Ramos (cell line): Measurements from ENCODE around the gene VAT1.

Experiments
- in situ Hi-C: fragments of 300-500 bp; cut with MboI; formaldehyde crosslinking; loops from one replicate; pipeline ENCODE4 v1.14.3; 2022; ENCODE audit warnings: low sequenced_read_pairs; ENCODE audit not compliant: unreplicated experiment

Gene VAT1

GRCh38 chr17:43028221-43028861 lies 6.2 kb upstream of the VAT1 start:
- in situ Hi-C loops: no loop called here

GRCh38 chr17:43027091-43028032 lies 5.2 kb upstream of the VAT1 start:
- in situ Hi-C loops: no loop called here

- in situ Hi-C loops: no loop called here
Observed at GRCh38 chr17:43026595-43026994, 4.4 kb upstream of the VAT1 start.

- in situ Hi-C loops: no loop called here
Observed at GRCh38 chr17:43025766-43026537, 3.8 kb upstream of the VAT1 start.

GRCh38 chr17:43025290-43025657 lies 3.1 kb upstream of the VAT1 start:
- in situ Hi-C loops: no loop called here

- in situ Hi-C loops: no loop called here
Observed at GRCh38 chr17:43024407-43025289, 2.5 kb upstream of the VAT1 start, which contains the start of gene RND2. RND2 (plus strand) TSS chr17:43025231; CDS start chr17:43025348, 117 bp downstream.

- in situ Hi-C loops: no loop called here
Observed at GRCh38 chr17:43020789-43021740, 1.1 kb downstream of the VAT1 start.

- in situ Hi-C loops: no loop called here
Observed at GRCh38 chr17:43020030-43020621, 2.1 kb downstream of the VAT1 start.

- in situ Hi-C loops: no loop called here
Observed at GRCh38 chr17:43019418-43019817, 2.8 kb downstream of the VAT1 start.

GRCh38 chr17:43018932-43019331 lies 3.3 kb downstream of the VAT1 start:
- in situ Hi-C loops: no loop called here

GRCh38 chr17:43018008-43018853 lies 4.0 kb downstream of the VAT1 start:
- in situ Hi-C loops: no loop called here

GRCh38 chr17:43016216-43016615 lies 6.0 kb downstream of the VAT1 start:
- in situ Hi-C loops: no loop called here

GRCh38 chr17:43015579-43015978 lies 6.6 kb downstream of the VAT1 start:
- in situ Hi-C loops: no loop called here

- in situ Hi-C loops: no loop called here
Observed at GRCh38 chr17:43014649-43015542, 7.3 kb downstream of the VAT1 start.

- in situ Hi-C loops: no loop called here
Observed at GRCh38 chr17:43014020-43014648, 8.1 kb downstream of the VAT1 start.

- in situ Hi-C loops: no loop called here
Observed at GRCh38 chr17:43013296-43013695, 8.9 kb downstream of the VAT1 start.
